ENCODE measurements around the gene PARP15. TPM values are rescaled to one million over a fixed set of nuclear protein-coding genes. Genes with fewer than 3 reads are reported as not detected.
"Not testable (repeated sequence)": the region's sequence is repeated elsewhere in the genome, so short reads cannot be mapped to it uniquely, and the experiment has no call there.

The PARP15 gene
- total RNA-seq, 1 experiment from 2014 or later = 0.15 TPM

DNA sequence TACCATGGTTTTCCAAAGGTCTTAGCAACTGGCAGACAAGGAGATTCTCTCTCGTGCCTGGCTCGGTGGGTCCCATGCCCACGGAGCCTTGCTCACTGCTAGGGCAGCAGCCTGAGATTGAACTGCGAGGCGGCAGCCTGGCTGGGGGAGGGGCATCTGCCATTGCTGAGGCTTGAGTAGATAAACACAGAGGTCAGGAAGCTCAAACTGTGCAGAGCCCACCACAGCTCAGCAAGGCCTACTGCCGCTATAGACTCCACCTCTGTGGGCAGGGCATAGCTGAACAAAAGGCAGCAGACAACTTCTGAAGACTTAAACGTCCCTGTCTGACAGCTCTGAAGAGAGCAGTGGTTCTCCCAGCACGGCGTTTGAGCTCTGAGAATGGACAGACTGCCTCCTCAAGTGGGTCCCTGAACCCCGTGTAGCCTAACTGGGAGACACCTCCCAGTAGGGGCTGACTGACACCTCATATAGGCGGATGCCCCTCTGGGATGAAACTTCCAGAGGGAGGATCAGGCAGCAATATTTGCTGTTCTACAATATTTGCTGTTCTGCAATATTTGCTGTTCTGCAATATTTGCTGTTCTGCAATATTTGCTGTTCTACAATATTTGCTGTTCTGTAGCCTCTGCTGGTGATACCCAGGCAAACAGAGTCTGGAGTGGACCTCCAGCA, 73.9 kb downstream of the PARP15 start:
- ATAC-seq; H3K27me3 Mint-ChIP-seq (ENCODE audit: low read depth); H3K36me3 Mint-ChIP-seq; POLR2A ChIA-PET; H3K27ac Mint-ChIP-seq; H3K4me3 Mint-ChIP-seq: not testable (repeated sequence)
- CTCF ChIA-PET = interaction anchor here (1.0 to 1.3 kb wide), 2 partner anchors 9 to 28 kb away, joined by 3 to 4 read pairs; no protein-coding TSS in a partner anchor
- TF ChIP-seq FOXP1 (CRISPR knock-in tag; IDR thresholded peaks at IDR 0.05; ENCODE audit: borderline replicate concordance) (0 out of 2 replicates have a peak, but pooled peaks have one; percentile 40), GABPB1 (CRISPR knock-in tag; IDR thresholded peaks at IDR 0.05) (peak; percentile 95), FOXK1 (CRISPR knock-in tag; IDR thresholded peaks at IDR 0.05) (0 out of 2 replicates have a peak, but pooled peaks have one; percentile 45)
- Mint-ChIP-seq H3K4me1 (peaks cover 21% of the 10 kb centered on the region), H3K9me3 (peaks cover 17% of the 10 kb centered on the region)
- peak; percentile 37 for DNase-seq (ENCODE audit: low spot score)

DNA sequence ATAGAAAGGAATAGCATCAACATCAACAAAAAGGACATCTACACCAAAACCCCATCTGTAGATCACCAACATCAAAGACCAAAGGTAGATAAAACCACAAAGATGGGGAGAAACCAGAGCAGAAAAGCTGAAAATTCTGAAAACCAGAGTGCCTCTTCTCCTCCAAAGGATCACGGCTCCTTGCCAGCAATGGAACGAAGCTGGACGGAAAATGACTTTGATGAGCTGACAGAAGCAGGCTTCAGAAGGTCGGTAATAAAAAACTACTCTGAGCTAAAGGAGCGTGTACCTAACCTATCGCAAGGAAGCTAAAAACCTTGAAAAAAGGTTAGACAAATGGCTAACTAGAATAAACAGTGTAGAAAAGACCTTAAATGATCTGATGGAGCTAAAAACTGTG, 74.5 kb downstream of the PARP15 start:
- H3K27me3 Mint-ChIP-seq (ENCODE audit: low read depth); CTCF ChIA-PET; DNase-seq (ENCODE audit: low spot score); H3K36me3 Mint-ChIP-seq; POLR2A ChIA-PET; H3K27ac Mint-ChIP-seq; ATAC-seq; H3K4me3 Mint-ChIP-seq: not testable (repeated sequence)
- Mint-ChIP-seq H3K4me1 (peaks cover 19% of the 10 kb centered on the region), H3K9me3 (peaks cover 17% of the 10 kb centered on the region)

GRCh38 chr3:122658336-122658735, 80.9 kb downstream of the PARP15 start:
- H3K9me3 Mint-ChIP-seq; H3K4me3 Mint-ChIP-seq; ATAC-seq; H3K4me1 Mint-ChIP-seq; POLR2A ChIA-PET; H3K27me3 Mint-ChIP-seq (ENCODE audit: low read depth); H3K36me3 Mint-ChIP-seq; DNase-seq (ENCODE audit: low spot score); H3K27ac Mint-ChIP-seq: not testable (repeated sequence)
- peak; percentile 99 for TF ChIP-seq HMGA2 (CRISPR knock-in tag; IDR thresholded peaks at IDR 0.05)
- CTCF ChIA-PET = interaction anchor here (1.0 kb wide), 1 partner anchor 21 kb away, joined by 4 read pairs; no protein-coding TSS in a partner anchor

DNA sequence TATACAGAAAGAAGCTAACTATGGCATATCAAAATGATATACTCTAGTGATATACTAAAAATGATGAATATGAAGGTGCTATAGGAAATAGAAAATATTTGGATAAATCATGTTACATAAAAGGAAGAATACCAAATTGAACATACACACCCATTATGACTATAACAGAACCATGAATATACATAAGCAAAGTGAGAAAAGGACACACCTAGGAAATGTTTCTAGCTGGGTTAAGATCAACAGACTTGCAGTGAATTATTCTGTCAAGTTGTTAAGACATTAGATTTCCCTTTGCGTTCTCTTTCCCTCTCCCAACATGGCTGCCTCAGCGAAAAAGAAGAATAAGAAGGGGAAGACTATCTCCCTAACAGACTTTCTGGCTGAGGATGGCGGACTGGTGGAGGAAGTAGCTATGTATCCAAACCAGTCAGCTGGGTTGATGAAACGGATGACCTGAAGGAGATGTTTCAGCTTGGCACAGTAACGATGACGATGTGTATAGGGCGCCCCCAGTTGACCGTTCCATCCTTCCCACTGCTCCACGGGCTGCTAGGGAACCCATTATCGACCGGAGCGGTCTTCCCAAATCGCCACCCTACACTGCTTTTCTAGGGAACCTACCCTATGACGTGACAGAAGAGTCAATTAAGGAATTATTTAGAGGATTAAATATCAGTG, 83.0 kb downstream of the PARP15 start:
- H3K27me3 Mint-ChIP-seq (ENCODE audit: low read depth) = peaks cover 8% of the 10 kb centered on the region
- peak; percentile 76 for DNase-seq (ENCODE audit: low spot score)
- TF ChIP-seq ZNF138 (CRISPR knock-in tag; conservative IDR thresholded peaks at IDR 0.05) (no peak), HMGA2 (CRISPR knock-in tag; IDR thresholded peaks at IDR 0.05) (no peak), JAZF1 (CRISPR knock-in tag; IDR thresholded peaks at IDR 0.05) (no peak), FOXP1 (CRISPR knock-in tag; IDR thresholded peaks at IDR 0.05; ENCODE audit: borderline replicate concordance) (no peak), CDX4 (CRISPR knock-in tag; IDR thresholded peaks at IDR 0.05; ENCODE audit: borderline replicate concordance) (no peak), SOX15 (CRISPR knock-in tag; IDR thresholded peaks at IDR 0.05) (no peak), JUN (CRISPR knock-in tag; IDR thresholded peaks at IDR 0.05) (no peak), ZNF121 (CRISPR knock-in tag; IDR thresholded peaks at IDR 0.05) (no peak), NR3C1 (CRISPR knock-in tag; conservative IDR thresholded peaks at IDR 0.05; ENCODE audit: low read depth) (no peak), TEAD1 (CRISPR knock-in tag; IDR thresholded peaks at IDR 0.05) (no peak), FOXK1 (CRISPR knock-in tag; IDR thresholded peaks at IDR 0.05) (no peak), ATF1 (CRISPR knock-in tag; IDR thresholded peaks at IDR 0.05) (no peak), USF1 (CRISPR knock-in tag; IDR thresholded peaks at IDR 0.05) (no peak), ZNF396 (CRISPR knock-in tag; IDR thresholded peaks at IDR 0.05; ENCODE audit: borderline replicate concordance) (no peak)
- TF ChIP-seq, protein P1, sequence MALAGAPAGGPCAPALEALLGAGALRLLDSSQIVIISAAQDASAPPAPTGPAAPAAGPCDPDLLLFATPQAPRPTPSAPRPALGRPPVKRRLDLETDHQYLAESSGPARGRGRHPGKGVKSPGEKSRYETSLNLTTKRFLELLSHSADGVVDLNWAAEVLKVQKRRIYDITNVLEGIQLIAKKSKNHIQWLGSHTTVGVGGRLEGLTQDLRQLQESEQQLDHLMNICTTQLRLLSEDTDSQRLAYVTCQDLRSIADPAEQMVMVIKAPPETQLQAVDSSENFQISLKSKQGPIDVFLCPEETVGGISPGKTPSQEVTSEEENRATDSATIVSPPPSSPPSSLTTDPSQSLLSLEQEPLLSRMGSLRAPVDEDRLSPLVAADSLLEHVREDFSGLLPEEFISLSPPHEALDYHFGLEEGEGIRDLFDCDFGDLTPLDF (CRISPR knock-in tag; IDR thresholded peaks at IDR 0.05) = no peak
- ATAC-seq = peak; percentile 96
- no peaks in the 10 kb centered on the region for H3K4me1 Mint-ChIP-seq
- POLR2A ChIA-PET = no interaction called here
- peaks cover 5% of the 10 kb centered on the region; the same call in 1 of the 2 replicates for H3K9me3 Mint-ChIP-seq
- no peak overlapping the region for H3K27ac Mint-ChIP-seq
- no peaks in the 10 kb centered on the region for H3K36me3 Mint-ChIP-seq
- no peak overlapping the region for H3K4me3 Mint-ChIP-seq
- CTCF ChIA-PET = interaction anchor here (0.7 to 1.6 kb wide), 13 partner anchors 9 to 268 kb away, joined by 3 to 11 read pairs (median 4); partner anchors contain the start of genes DTX3L, PARP9 and WDR5B

All from WTC11 (cell line).